ENCODE data around the gene PSMB7.

PSMB7 gene

DNA sequence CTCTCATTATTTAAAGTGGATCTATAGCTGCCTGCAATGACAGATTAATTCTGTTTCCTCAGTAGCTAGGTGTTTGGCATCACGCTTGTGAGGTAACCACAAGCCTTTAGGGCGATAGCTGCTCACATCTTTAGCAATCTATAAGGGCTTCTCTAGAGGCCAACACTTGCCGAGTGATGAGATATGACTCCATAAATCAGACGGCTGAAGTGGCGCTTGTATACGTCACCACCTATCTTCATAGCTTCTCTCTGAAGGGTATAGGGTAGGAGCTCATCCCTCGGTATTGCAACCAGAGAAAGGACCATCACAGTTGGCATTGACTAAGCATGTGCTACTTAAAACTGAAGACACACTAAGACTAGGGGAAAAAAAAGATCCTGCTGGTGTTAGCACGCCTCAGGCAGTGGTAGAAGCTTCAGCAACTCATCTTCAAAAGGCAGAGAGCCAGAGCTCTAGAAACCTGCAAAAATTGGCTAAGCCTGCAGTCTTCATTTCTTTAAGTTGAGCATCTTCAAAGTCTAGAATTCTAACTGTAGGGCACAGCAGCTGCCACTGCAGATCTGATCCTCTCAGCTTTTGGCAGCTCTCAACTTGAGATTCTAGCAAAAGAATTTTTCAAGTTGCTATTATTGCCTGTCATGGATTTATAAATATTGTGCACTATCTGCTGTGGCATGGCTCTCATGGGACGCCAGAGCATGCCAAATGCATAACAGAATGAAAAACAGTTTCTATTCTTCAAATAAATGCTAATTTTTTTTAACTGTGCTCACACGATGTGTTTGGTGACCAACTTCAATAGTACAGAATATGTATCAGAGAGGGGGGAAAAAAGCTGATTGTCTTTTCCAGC is 37.5 kb downstream of the PSMB7 start:
- DNase-seq = no peak

DNA sequence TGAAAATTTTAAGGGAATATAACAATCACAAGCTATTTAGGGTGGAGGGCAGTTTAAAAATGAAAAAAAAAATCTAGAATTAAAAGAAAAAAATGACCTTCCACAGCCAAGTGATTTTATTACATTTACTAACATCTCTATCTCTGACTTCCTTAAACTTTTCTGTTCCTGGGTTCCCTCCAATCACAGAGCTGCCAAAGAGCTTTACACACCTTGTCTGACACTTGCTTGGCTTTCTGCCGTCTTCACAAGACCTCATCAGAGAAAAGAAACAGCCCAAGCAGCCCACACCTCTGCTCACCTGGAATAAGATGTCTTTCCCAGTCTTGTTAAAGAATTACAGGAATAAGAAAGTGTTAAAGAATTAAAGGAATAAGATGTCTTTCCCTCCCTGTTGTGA is 38.9 kb downstream of the PSMB7 start:
- DNase-seq = no peak

DNA sequence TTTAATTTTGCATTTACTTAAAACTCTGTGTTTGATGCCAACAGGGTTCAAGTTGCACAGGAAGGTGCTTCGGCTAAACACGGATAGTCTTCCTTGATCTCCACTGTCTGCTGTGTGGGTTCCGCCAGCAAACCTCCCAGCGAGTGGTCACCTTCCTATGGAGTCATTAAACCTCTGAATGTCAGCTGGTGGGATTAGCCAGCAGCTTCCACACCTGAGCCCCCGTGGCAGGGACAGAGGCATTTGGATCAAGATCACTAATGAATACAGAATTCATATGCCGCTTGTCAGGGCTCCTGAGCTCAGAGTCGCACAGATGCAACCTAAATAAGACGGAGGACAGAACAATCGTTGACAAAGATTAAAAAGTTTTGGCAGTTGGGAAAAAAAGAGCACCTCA is 39.5 kb downstream of the PSMB7 start:
- no peak for DNase-seq

DNA sequence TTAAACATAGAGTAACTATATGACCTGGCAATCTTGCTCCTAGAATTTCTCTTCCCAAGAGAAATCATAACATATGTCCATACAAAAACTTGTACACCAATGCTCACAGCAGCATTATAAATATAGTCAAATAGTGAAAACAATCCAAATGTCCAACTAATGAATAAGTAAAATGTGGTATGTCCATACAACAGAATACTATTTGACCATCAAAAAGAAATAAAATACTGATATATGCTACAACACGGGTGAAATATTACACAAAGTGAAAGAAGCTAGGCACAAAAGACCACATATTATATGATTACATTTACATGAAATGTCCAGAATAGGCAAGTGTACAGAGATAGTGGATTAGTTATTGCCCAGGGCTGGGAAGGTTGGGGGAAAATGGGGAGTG is 41.4 kb downstream of the PSMB7 start:
- no peak for DNase-seq

DNA sequence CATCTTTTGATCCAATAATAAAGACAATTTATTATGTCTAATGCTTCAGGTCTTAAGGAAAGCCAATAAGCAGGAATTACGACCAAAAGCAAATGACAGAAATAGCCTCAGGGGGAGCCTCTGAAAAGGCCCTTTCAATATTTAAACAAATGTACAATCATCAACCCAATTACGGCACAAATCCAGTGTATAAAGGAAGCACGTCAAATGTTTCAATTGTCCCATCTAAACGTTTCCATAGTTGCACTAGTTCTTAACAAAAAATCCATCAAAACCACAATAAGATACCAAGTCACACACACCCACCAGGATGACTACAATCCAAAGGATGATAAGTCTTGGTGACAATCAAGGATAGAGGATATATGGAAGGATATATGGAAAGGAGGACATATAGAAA is 41.9 kb downstream of the PSMB7 start:
- DNase-seq = no peak

DNA sequence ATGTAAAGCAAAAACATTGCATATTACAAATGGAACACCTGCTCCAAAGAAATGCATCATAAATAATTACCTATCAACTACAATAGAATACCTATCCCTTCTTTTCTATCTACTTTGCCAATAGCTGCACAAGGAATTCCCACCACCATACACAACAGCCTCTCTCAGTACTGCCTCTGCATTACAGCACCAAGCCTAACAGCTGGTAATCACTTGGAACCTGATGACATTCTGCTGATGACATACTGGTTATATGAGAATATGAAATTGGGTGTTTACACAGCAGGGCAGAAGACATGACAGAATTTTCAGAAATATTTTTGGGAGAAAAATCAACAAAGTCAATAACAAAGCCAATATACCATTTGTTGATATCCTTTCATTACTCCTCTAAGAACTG is 43.2 kb downstream of the PSMB7 start:
- DNase-seq = no peak

DNA sequence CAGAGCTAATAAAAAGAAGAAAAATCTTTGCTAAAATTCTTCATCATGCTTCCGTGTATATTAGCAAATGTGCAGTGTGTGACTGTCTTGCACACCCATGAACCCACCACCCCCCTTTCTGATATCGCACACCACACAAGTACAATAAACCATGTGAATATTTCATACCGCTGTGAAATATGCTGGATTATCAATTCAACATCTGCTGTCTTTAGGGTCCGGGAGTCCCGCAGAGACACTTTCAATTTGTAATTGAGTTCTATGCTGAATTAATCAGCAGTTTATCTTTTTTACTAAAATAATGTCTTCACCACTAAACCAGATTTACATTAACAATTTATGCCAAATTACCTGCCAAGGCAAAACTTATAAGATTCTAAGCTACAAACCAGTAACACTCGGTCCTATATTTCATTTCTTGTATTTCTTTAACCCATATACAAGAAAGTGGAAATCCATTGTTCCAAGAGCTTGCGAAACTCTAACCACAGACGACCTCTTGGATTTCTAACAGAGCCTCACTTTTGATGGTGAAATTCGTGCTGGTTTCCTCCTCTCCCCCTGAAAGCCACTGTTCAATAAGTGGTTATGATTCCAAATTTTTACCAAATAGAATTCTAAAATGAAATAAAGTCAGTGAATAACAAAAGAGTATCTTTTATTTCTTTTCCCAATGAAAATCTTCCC is 44.2 kb downstream of the PSMB7 start:
- DNase-seq = no peak

DNA sequence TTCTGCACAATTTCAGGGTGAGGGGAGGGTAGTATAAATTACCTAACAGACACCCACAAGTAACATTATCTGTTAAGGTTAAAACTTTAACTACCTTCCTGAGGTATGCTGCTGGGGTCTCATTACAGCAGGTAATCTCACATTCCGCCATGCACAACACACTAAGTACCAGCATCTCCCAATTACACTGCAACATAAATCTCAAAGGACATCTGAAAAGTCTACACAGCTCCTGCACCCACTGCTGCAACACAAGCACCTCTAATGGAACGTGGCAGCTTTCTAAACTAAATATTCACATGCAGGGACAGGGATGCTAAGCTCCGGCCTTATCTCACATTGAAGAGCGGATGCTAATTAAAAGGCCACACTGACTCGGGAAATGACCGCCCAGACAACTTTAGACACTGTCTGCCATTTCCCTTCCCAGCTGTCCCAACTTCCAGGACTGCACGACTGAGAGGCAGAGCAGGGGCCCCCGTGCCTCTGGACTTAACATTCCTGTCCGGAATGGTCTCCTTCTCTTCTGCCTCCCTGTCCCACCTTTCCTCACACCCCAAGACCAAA is 45.9 kb downstream of the PSMB7 start:
- DNase-seq = no peak

DNA sequence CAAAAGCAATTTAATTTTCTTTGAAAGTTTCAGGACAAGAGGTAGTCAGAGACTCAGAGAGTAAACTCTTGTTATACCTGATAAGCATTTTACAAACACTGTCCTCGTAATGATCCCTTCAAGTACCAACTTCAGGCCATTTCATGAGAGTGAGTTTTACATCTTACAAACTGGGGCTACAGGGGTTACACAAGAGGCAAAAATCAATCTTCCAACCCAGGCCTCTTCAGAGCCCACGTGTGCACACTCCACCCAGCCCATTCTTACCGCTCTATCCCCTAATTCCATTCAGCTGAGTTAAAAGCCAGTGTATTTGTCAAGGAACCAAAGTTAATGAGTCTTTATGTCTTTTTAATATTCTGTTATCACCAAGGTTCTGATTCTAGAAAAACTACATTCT is 46.5 kb downstream of the PSMB7 start:
- no peak for DNase-seq

DNA sequence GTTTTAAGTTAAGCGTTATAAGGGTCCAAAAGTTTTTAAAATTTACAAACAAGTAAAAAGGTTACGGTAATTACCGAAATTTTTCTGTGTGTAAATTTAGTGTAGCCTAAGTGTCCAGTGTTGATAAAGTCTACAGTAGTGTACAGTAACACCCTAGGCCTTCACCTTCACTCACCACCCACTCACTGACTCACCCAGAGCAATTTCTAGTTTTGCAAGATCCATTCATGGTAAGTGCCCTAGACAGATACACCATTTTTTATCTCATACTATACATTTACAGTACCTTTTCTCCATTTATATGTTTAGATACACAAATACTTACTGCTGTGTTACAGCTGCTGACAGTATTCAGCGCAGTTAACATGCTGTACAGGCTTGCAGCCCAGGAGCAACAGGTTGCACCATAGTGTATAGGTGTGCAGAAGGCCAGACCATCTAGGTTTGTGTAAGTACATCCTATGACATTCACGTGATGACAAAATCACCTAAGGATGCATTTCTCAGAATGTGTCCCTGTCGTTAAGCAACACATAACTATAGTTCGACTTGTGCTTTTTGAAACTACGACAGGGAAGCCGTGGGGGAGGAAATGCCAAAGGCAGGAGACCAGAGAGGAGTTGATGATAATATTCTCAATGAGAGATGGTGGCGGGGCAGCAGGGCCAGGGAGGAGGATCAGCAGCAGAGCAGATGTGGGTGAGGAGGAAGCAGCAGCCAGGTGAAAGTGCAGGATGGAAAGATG is 48.6 kb downstream of the PSMB7 start:
- DNase-seq = no peak

DNA sequence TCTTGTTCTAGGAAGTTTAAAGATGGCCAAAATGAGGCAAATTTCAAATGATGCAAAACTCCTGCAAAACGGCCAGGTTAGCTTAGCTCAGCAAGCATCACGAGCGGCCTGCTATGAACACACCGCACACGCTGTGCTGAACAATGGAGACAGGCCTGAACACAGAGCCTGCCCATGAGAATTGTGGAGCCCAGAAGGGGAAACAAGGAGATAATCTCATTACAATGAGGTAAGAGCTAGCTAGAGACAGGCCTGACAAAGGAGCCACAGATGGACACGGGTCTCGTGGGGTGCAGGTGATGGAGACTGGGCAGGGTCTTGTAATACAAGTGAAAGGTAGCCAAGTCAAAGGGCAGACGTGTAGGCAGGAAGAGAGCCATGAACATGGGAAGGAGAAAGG is 50.2 kb downstream of the PSMB7 start:
- DNase-seq = no peak

DNA sequence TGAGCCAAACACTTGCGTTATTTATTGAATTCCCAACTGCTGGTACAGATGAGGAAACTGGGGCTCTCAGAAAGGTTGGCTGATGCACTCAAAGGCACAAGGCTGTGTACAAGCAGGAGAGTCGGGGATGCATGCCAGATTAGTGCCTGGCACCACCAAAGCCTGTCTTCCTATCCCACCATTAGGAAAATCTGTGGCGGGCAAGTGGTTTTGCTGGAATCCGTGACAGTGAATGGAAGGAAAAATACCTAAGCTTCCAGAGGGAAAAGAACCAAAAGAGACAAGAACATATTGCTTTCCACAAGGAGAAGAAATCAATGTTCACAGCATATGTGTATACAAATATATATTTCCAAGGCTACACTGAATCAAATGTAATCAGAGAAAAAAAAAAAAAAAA is 51.1 kb downstream of the PSMB7 start:
- no peak for DNase-seq

DNA sequence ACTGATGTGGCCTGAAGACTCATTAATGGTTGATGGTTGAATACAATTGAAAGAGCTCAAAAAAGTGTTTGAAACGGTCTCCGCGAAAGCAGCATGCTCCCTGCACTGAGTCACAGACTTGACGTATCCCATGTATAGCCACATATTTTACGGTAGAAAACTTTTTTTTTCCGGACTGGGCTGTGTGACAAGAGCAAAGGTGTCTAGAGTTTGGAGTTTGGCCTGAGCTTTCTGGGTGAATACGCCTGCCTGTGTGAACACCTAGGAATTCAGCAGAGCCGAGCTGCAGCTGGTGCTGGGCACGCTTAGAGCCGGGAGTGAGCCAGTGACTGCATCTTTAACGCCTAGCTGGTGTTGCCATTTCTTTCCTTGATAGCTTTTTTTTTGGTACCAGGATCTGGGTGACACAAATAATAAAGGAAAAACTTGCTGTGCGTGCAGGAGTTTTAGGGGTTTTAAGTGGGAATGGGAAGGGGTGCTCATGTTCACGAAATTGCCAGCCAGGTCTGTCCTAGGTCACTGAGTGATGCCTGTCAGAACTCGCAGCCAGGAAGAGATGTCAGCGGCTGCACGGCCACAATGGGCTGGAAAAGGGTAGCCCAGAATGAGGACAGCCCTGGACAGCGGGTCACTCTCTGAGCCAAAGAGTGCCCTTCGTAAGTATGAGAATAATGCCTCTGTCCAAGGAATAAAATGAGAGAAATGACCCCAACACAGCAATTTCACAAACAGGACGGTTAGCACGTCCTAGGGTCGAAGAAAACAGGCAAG is 51.7 kb downstream of the PSMB7 start:
- no peak for DNase-seq

DNA sequence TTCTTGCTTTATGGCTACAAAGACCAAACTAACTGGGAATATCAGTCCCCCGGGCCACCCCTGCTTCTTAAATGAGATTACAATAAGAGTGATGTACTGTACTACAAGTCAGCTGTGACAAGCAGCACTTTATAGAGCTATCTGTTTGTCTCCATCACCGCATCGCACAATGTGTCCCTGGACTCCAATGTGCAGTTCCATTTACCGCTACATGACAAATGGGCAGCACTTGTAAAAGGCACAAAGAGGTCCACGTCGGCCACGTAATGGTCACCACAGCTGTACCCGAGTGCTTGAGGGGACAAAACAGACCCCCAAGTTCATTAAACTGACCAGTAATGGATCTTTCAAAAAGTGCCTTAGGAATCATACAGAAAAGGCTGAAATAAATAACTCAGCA is 54.1 kb downstream of the PSMB7 start:
- DNase-seq = no peak

DNA sequence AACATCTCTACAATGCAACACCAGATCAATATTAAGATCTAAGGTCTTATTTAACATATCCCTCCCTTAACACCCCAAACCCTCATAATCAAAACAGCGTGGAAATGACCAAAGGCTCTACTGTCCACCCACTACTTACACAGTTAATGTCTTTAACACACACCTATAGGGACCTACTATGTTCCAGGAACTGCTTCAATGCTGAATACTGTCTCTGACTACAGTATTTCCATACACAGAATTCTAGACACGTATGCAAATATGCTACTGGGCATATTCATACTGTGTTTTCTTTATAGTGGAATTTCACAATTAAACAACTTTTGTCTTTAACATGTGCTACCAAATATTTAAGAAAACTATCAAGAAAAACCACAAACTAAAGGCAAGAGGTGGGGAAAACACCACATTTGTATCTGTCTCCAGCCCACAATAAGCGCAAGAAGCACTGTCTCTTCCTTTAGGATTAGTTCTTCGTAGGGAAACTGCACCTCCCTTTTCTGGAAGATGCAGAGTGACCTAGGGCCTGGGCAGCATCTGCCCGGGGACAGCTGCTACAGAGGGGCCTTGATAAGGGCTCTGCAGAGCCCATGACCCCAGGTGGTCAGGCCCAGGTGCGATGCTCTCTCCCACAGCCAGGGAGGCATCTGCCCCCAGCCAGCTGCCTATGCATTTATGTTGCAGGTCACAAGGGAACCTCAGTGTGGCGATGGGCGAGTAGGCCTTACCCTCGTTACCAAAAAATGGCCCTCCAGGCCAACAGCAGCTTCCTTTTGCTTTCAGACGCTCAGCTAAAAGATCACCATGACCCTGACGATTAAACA is 55.2 kb downstream of the PSMB7 start:
- no peak for DNase-seq

DNA sequence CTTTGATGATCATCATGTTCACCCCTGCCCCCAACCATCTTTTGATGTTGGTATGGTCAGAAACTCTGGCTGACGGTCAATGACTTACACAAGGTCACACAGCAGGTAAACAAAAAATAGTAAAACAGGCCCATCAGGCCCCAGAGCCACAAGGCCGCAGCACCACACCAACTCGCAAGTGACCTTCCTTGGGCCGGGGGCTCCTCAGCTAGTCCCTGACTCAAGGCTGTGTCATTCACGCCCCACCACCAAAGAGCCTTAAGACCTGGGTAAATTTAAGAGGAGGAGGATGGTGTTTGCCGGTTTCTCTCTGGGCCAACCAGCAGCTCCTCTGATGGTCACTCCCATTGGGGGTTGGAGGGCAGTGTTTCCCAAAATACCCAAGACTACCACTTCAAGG is 55.8 kb downstream of the PSMB7 start:
- no peak for DNase-seq

DNA sequence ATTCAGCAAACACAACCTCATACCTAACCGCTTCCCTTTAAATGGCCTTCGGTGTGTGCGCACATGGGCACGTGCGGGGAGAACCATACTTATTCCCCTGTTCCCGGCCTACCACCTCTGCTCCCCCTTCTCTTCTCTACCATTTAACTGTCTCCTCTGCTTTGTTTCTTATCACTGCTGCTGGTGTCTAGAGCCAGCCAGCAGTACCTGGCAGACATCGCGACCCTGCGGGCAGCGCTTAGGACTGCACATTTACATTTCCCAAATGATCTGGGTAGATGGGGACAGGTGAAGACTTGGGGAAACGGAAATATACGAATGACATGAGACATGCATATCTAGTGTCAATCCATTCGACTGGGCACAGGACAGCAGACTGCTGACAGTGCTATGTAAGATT is 56.6 kb downstream of the PSMB7 start:
- no peak for DNase-seq

DNA sequence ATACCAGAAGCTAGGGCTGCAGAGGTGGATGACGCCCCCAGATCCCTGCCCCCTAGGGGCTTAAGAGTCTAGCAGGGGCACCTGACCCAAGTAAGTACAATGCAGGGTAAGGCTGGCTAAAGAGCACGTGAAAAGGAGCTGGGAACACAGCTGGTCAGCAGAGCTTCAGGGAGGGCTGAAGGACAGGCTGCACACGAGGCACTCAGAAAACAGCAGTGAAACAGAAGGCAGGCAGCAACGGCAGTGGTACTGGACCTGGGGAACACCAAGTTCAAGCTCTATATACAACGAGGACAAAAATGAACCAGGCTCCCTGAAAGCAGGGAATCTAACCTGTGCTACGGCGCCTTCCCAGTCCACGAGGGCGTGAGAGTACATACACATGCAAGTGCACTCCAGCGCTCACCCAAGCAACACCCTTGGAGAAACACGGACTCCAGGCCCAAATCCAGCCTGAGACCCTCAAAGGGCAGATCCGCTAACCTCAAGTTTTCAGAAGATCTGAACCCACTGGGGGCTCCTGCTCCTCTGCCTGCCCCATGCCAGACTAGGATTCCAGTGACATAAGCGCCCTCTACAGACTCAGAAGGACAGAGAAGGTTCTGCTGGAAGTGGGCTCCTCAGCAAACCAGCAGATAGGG is 57.4 kb downstream of the PSMB7 start:
- DNase-seq = no peak

DNA sequence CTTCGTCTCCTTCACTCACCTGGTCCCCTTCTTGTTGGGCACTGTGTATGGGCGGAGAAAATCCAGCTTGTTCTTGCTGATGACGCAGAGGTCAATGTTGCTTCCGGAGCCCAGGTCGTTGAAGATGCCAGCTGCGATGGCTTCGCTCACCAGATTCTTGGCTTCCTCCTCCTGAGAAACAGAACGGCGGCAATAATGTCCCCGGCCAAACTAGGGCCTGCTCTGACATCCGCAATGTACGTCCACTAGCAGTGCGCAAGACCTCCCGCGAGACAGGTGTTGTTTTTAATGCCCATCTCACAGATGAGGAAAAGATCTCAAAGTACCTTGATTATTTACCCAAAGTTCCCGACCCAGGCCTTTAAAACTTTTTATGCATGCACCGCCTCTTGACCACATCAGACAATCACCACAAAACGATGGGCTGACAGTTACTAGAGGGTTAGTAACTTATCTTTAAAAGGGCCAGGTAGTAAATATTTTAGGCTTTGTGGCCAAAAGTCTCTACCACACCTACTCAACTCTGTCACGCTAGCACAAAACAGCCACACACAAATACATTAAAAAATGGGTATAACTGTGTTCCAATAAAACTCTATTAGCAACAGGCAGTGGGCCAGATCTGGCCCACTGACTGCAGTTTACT is 58.4 kb downstream of the PSMB7 start:
- DNase-seq = no peak

DNA sequence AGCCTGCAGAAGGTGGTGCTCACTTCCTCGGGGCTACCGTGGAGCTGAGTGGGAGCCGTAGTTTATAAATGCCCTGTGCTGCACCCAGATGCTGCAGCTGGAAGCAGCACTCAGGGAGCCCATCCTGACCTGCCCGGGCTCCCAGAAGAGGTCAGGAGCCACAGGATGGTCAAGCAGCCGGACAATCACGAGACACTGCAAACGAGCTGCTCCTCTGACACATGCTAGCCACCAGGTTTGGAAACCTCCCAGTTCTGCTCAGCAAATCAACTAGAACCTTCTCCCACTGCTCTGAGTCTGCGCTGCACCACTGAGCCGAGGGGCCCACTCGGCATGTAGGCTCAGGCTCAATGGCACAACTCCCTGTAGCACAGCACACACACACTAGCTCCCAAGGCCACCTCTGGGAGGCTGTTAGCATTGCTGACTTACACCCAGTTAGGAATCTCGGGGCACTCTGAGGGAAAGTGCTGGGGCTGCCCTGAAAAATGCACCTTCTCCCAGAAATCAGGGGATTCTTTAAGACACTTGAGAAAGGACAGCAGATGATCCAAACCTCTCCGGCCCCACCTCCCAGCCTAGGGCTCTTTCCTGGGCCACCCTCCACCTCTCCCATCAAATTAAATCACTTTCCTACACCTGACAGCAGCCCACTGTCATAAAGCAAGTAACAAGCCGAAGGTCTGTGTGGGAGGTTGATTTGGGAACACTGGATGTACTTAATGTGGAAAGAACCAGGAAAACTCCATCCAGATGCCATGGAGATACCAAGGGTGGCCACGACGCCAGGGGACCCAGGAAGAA is 59.1 kb downstream of the PSMB7 start:
- no peak for DNase-seq
